HL-60 (cell line): ENCODE results near the gene IRF8.

Experiments used
- CTCF ChIP-seq: IDR thresholded peaks from one replicate; pipeline ENCODE4 v1.5.1; 2011; ENCODE audit warnings: low read length, control low read depth, inconsistent platforms; ENCODE audit not compliant: insufficient read depth
- POLR2AphosphoS5 ChIP-seq: IDR thresholded peaks from 2 replicates; pipeline ENCODE4 v1.6.1; 2012; ENCODE audit warnings: low read depth
- TF ChIP-seq, protein P1 (sequence below): IDR thresholded peaks from 2 replicates; pipeline ENCODE4 v1.6.1; 2012; ENCODE audit warnings: low read depth; ENCODE audit not compliant: insufficient replicate concordance

- TF ChIP-seq CTCF (no peak), POLR2AphosphoS5 (no peak)
- TF ChIP-seq, protein P1, sequence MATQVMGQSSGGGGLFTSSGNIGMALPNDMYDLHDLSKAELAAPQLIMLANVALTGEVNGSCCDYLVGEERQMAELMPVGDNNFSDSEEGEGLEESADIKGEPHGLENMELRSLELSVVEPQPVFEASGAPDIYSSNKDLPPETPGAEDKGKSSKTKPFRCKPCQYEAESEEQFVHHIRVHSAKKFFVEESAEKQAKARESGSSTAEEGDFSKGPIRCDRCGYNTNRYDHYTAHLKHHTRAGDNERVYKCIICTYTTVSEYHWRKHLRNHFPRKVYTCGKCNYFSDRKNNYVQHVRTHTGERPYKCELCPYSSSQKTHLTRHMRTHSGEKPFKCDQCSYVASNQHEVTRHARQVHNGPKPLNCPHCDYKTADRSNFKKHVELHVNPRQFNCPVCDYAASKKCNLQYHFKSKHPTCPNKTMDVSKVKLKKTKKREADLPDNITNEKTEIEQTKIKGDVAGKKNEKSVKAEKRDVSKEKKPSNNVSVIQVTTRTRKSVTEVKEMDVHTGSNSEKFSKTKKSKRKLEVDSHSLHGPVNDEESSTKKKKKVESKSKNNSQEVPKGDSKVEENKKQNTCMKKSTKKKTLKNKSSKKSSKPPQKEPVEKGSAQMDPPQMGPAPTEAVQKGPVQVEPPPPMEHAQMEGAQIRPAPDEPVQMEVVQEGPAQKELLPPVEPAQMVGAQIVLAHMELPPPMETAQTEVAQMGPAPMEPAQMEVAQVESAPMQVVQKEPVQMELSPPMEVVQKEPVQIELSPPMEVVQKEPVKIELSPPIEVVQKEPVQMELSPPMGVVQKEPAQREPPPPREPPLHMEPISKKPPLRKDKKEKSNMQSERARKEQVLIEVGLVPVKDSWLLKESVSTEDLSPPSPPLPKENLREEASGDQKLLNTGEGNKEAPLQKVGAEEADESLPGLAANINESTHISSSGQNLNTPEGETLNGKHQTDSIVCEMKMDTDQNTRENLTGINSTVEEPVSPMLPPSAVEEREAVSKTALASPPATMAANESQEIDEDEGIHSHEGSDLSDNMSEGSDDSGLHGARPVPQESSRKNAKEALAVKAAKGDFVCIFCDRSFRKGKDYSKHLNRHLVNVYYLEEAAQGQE, result no peak
Measured at GRCh38 chr16:85901110-85901509, 2.1 kb downstream of the IRF8 start.
